ENCODE results near the gene GANC. TPM values are rescaled to one million over a fixed set of nuclear protein-coding genes. Genes with fewer than 3 reads are reported as not detected.

The GANC gene
- total and polyA plus RNA-seq, 2 experiments from 2014 or later = 7.4 to 12.6 TPM

GRCh38 chr15:42274702-42274989 is 1.6 kb downstream of the GANC start:
- Histone ChIP-seq H3K27me3 (ENCODE audit: insufficient read depth) (no peaks in the 10 kb centered on the region), H3K79me2 (replicated peaks; ENCODE audit: insufficient read depth) (peaks cover 32% of the 10 kb centered on the region), H3K36me3 (ENCODE audit: insufficient read depth) (no peaks in the 10 kb centered on the region), H4K20me1 (replicated peaks; ENCODE audit: insufficient read depth) (no peaks in the 10 kb centered on the region; the same call in 1 of the 2 replicates), H3K27ac (ENCODE audit: low read depth) (peak overlapping the region; percentile 93), H2AFZ (no peak overlapping the region), H3F3A (replicated peaks; ENCODE audit: low read depth) (no peaks in the 10 kb centered on the region), H3K4me1 (ENCODE audit: insufficient read depth) (peaks cover 22% of the 10 kb centered on the region; the same call in 1 of the 2 replicates), H3K4me2 (peak overlapping the region; percentile 86), H3K4me3 (peak overlapping the region; percentile 78), H3K9me2 (ENCODE audit: insufficient read depth) (no peaks in the 10 kb centered on the region)
- DNase-seq (ENCODE audit: low spot score) = no peak
- Mint-ChIP-seq H3K4me1 (peaks cover 28% of the 10 kb centered on the region; the same call in 2 of the 3 replicates), H3K9me3 (no peaks in the 10 kb centered on the region), H3K27me3 (ENCODE audit: insufficient read depth, low read depth, poor library complexity) (peaks cover 2% of the 10 kb centered on the region), H3K4me3 (peak overlapping the region; percentile 99), H3K36me3 (ENCODE audit: low read depth) (peaks cover 13% of the 10 kb centered on the region; the same call in 2 of the 3 replicates), H3K27ac (peak overlapping the region; percentile 99)
- no peak for ATAC-seq
- TF ChIP-seq STAT1 (IDR thresholded peaks at IDR 0.05; ENCODE audit: unreplicated experiment) = no peak
- TF ChIP-seq ZNF462 (CRISPR knock-in tag; IDR thresholded peaks at IDR 0.05) = no peak
- no peak for TF ChIP-seq EZH2 (IDR thresholded peaks at IDR 0.05; ENCODE audit: low read depth, unreplicated experiment)
- no peak for TF ChIP-seq POLR2AphosphoS5 (IDR thresholded peaks at IDR 0.05; ENCODE audit: low read depth)
- TF ChIP-seq CREB1 (CRISPR knock-in tag; IDR thresholded peaks at IDR 0.05; ENCODE audit: low read depth) = no peak
- TF ChIP-seq, protein P1, sequence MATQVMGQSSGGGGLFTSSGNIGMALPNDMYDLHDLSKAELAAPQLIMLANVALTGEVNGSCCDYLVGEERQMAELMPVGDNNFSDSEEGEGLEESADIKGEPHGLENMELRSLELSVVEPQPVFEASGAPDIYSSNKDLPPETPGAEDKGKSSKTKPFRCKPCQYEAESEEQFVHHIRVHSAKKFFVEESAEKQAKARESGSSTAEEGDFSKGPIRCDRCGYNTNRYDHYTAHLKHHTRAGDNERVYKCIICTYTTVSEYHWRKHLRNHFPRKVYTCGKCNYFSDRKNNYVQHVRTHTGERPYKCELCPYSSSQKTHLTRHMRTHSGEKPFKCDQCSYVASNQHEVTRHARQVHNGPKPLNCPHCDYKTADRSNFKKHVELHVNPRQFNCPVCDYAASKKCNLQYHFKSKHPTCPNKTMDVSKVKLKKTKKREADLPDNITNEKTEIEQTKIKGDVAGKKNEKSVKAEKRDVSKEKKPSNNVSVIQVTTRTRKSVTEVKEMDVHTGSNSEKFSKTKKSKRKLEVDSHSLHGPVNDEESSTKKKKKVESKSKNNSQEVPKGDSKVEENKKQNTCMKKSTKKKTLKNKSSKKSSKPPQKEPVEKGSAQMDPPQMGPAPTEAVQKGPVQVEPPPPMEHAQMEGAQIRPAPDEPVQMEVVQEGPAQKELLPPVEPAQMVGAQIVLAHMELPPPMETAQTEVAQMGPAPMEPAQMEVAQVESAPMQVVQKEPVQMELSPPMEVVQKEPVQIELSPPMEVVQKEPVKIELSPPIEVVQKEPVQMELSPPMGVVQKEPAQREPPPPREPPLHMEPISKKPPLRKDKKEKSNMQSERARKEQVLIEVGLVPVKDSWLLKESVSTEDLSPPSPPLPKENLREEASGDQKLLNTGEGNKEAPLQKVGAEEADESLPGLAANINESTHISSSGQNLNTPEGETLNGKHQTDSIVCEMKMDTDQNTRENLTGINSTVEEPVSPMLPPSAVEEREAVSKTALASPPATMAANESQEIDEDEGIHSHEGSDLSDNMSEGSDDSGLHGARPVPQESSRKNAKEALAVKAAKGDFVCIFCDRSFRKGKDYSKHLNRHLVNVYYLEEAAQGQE (IDR thresholded peaks at IDR 0.05; ENCODE audit: unreplicated experiment) = no peak
- TF ChIP-seq EZH2phosphoT487 (IDR thresholded peaks at IDR 0.05; ENCODE audit: unreplicated experiment) = no peak
- TF ChIP-seq, protein P2, sequence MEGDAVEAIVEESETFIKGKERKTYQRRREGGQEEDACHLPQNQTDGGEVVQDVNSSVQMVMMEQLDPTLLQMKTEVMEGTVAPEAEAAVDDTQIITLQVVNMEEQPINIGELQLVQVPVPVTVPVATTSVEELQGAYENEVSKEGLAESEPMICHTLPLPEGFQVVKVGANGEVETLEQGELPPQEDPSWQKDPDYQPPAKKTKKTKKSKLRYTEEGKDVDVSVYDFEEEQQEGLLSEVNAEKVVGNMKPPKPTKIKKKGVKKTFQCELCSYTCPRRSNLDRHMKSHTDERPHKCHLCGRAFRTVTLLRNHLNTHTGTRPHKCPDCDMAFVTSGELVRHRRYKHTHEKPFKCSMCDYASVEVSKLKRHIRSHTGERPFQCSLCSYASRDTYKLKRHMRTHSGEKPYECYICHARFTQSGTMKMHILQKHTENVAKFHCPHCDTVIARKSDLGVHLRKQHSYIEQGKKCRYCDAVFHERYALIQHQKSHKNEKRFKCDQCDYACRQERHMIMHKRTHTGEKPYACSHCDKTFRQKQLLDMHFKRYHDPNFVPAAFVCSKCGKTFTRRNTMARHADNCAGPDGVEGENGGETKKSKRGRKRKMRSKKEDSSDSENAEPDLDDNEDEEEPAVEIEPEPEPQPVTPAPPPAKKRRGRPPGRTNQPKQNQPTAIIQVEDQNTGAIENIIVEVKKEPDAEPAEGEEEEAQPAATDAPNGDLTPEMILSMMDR (conservative IDR thresholded peaks at IDR 0.05; ENCODE audit: low read depth in 2 of 2) = no peak
- TF ChIP-seq ZNF331 (CRISPR knock-in tag; IDR thresholded peaks at IDR 0.05; ENCODE audit: low read depth) = no peak
- TF ChIP-seq JUNB (IDR thresholded peaks at IDR 0.05; ENCODE audit: unreplicated experiment) = no peak
- TF ChIP-seq NANOG (IDR thresholded peaks at IDR 0.05; ENCODE audit: borderline replicate concordance) = no peak

Measured in GM23338 (cell line).